Endothelial cell of umbilical vein (primary cell): ENCODE data around the gene THAP11. TPM values are rescaled to one million over a fixed set of nuclear protein-coding genes. Genes with fewer than 3 reads are reported as not detected.

Experiments used
- BruUV-seq: library from RNA; stranded (reverse); fragments of 400-500 nt; replicated peaks from 2 replicates; lab custom pipeline; 2021; lab: Mats Ljungman, UMichigan
- CTCF ChIA-PET: fragments of 300-600, 350-600 bp; sonication (Branson Sonifier 250); formaldehyde crosslinking; loops from one replicate; lab custom pipeline; 2021; ENCODE audit warnings: antibody characterized with exemption, inconsistent platforms; lab: Charles Lee
- POLR2A ChIA-PET: fragments of 300-600, 350-600 bp; sonication (Branson Sonifier 250); formaldehyde crosslinking; loops from one replicate; lab custom pipeline; 2021; ENCODE audit warnings: antibody characterized with exemption, inconsistent platforms; lab: Charles Lee
- DNase-seq: peaks from one replicate; pipeline ENCODE4 v3.0.0-alpha.2; 2011; ENCODE audit warnings: low read depth, low spot score
- FAIRE-seq: peaks from 2 replicates; lab custom pipeline; 2011; peaks lifted over from hg19 to GRCh38; lab: Jason Lieb, UNC
- H2AFZ ChIP-seq: 2 replicates; pipeline ENCODE4 v1.6.0; 2012; ENCODE audit warnings: low read depth, low read length, control low read depth, inconsistent platforms
- H3K27ac ChIP-seq: 2 replicates; pipeline ENCODE4 v1.5.1; 2011; ENCODE audit warnings: low read depth, mild to moderate bottlenecking, control low read depth, low read length, moderate library complexity; ENCODE audit not compliant: insufficient read depth
- H3K27me3 ChIP-seq, 2 experiments: 2 replicates each; pipeline versions ENCODE4 v1.6.0 to v1.6.1; 2011; ENCODE audit warnings: low read length in 2 of 2, mixed read lengths in 1 of 2; ENCODE audit not compliant: control insufficient read depth in 2 of 2, insufficient read depth in 2 of 2
- H3K36me3 ChIP-seq, 2 experiments: 2 replicates in 1 of 2; 3 replicates in 1 of 2; pipeline ENCODE4 v1.5.1; 2011; ENCODE audit warnings: low read length in 2 of 2, mild to moderate bottlenecking in 1 of 2, moderate library complexity in 1 of 2; ENCODE audit not compliant: control insufficient read depth in 2 of 2, insufficient read depth in 2 of 2; ENCODE audit errors: extremely low read depth in 1 of 2
- H3K4me1 ChIP-seq: 3 replicates; pipeline ENCODE4 v1.5.1; 2011; ENCODE audit warnings: mild to moderate bottlenecking, low read length; ENCODE audit not compliant: control insufficient read depth, insufficient read depth; ENCODE audit errors: extremely low read depth
- H3K4me2 ChIP-seq: 2 replicates; pipeline ENCODE4 v1.6.1; 2011; ENCODE audit warnings: low read length, control low read depth, mixed read lengths; ENCODE audit not compliant: insufficient read depth
- H3K4me3 ChIP-seq, 3 experiments: fragments of 200-600 bp in 1 of 3; sonication (generic), shearing (Covaris generic) in 1 of 3; replicated peaks in 1 of 3; 2 replicates each; pipeline ENCODE4 v1.5.1; 2011 to 2016; ENCODE audit warnings: control low read depth in 3 of 3, low read length in 3 of 3, mild to moderate bottlenecking in 2 of 3, inconsistent platforms in 1 of 3, low read depth in 1 of 3, moderate library complexity in 1 of 3; ENCODE audit not compliant: insufficient read depth in 1 of 3
- H3K79me2 ChIP-seq: 2 replicates; pipeline ENCODE4 v1.6.0; 2012; ENCODE audit warnings: low read length, inconsistent platforms; ENCODE audit not compliant: control insufficient read depth, insufficient read depth
- H3K9ac ChIP-seq: replicated peaks from 2 replicates; pipeline ENCODE3; 2011; ENCODE audit warnings: low read length, control low read depth; ENCODE audit not compliant: insufficient read depth; ENCODE audit errors: extremely low read depth
- H3K9me1 ChIP-seq: replicated peaks from 3 replicates; pipeline ENCODE4 v1.6.0; 2011; ENCODE audit warnings: mild to moderate bottlenecking, low read length; ENCODE audit not compliant: control insufficient read depth, insufficient read depth; ENCODE audit errors: extremely low read depth
- H3K9me3 ChIP-seq: replicated peaks from 2 replicates; pipeline ENCODE4 v1.5.1; 2012; ENCODE audit warnings: low read length, inconsistent platforms; ENCODE audit not compliant: control insufficient read depth, insufficient read depth
- H4K20me1 ChIP-seq: replicated peaks from 2 replicates; pipeline ENCODE3; 2011; ENCODE audit warnings: mild to moderate bottlenecking, low read length; ENCODE audit not compliant: control insufficient read depth, insufficient read depth; ENCODE audit errors: extremely low read depth
- CTCF ChIP-seq, 2 donors: IDR thresholded peaks; 1 replicate in 1 of 2; 2 replicates in 1 of 2; pipeline ENCODE4 v1.5.1; 2011; ENCODE audit warnings: low read length in 2 of 2, mild to moderate bottlenecking in 2 of 2, moderate library complexity in 2 of 2, control low read depth in 1 of 2, inconsistent platforms in 1 of 2, low read depth in 1 of 2; ENCODE audit not compliant: insufficient read depth in 1 of 2; ENCODE audit errors: extremely low read depth in 1 of 2
- FOS ChIP-seq: IDR thresholded peaks from 2 replicates; pipeline ENCODE4 v1.6.1; 2011; ENCODE audit warnings: mild to moderate bottlenecking, low read length, moderate library complexity, borderline replicate concordance; ENCODE audit not compliant: insufficient read depth
- GATA2 ChIP-seq: IDR thresholded peaks from 2 replicates; pipeline ENCODE4 v1.7.0; 2011; ENCODE audit warnings: low read depth, mild to moderate bottlenecking, moderate library complexity, mixed read lengths, low read length; ENCODE audit not compliant: insufficient read length, insufficient read depth
- POLR2AphosphoS5 ChIP-seq: IDR thresholded peaks from 2 replicates; pipeline ENCODE4 v1.6.1; 2012; ENCODE audit warnings: low read depth, mild to moderate bottlenecking, control low read depth, low read length, moderate library complexity; ENCODE audit not compliant: insufficient read depth
- dilution Hi-C: fragments of 300-500 bp; cut with MboI; formaldehyde crosslinking; loops from one replicate; pipeline ENCODE4 v1.15.0; 2019; ENCODE audit warnings: low sequenced_read_pairs; ENCODE audit not compliant: extremely low pct_ligation_motif_present
- intact Hi-C: fragments of 100-400 bp; cut with micrococcal nuclease; formaldehyde crosslinking; loops from one replicate; pipeline ENCODE4 v1.10.0; 2022
- polyA plus RNA-seq, 4 experiments: library from polyadenylated mRNA; depleted of rRNA in 3 of 4; stranded (reverse) in 3 of 4; unstranded in 1 of 4; fragments of >200 nt; gene quantifications; 2 replicates each; pipeline versions ENCODE4 v1.2.1 to v1.2.3, GENCODE V29; 2011 to 2012; ENCODE audit warnings: missing spikeins in 1 of 4
- total RNA-seq: library from RNA; stranded (reverse); gene quantifications from 2 replicates; pipeline ENCODE4 v1.2.3, GENCODE V29; 2021

Gene THAP11
- total and polyA plus RNA-seq, 2 donors (not counting 3 experiments of a cell fraction or from before 2014, with no cell fraction given) = 24.0 to 25.9 TPM

GRCh38 chr16:67888331-67888730, 46.2 kb downstream of the THAP11 start:
- H3K27ac ChIP-seq = no peak overlapping the region
- no peaks in the 10 kb centered on the region for H4K20me1 ChIP-seq
- no peak overlapping the region for H3K4me2 ChIP-seq
- dilution Hi-C loops (no loop called here), intact Hi-C loops (no loop called here)
- DNase-seq (no peak), FAIRE-seq (no peak)
- no TSS peak for BruUV-seq
- H3K27me3 ChIP-seq = no peaks in the 10 kb centered on the region
- H3K4me3 ChIP-seq = no peak overlapping the region
- H3K9me3 ChIP-seq = no peaks in the 10 kb centered on the region
- peaks cover 0 to 26% of the 10 kb centered on the region in 2 experiments for H3K36me3 ChIP-seq
- H3K9me1 ChIP-seq = no peaks in the 10 kb centered on the region
- TF ChIP-seq FOS = no peak
- no peak for TF ChIP-seq CTCF (IDR thresholded peaks at IDR 0.05; ENCODE audit: extremely low read depth in 1 of 2, insufficient read depth in 1 of 2, low read depth in 1 of 2, low read length in 2 of 2)
- TF ChIP-seq GATA2 = no peak
- H2AFZ ChIP-seq = no peak overlapping the region
- peaks cover under 1% of the 10 kb centered on the region for H3K79me2 ChIP-seq
- CTCF ChIA-PET = interaction anchor here (0.9 to 1.7 kb wide), 2 partner anchors 38 to 153 kb away, joined by 3 to 5 read pairs; no protein-coding TSS in a partner anchor
- POLR2A ChIA-PET = no interaction called here
- H3K9ac ChIP-seq = no peak overlapping the region
- H3K4me1 ChIP-seq = peaks cover 3% of the 10 kb centered on the region

GRCh38 chr16:67892375-67892774, 50.3 kb downstream of the THAP11 start:
- H3K36me3 ChIP-seq = no peaks in the 10 kb centered on the region
- intact Hi-C loops (loop anchor here (2.0 kb wide), 2 partner anchors 46 to 344 kb away; partner anchors contain the start of genes CENPT, ESRP2 and NUTF2), dilution Hi-C loops (no loop called here)
- H3K27me3 ChIP-seq = no peaks in the 10 kb centered on the region
- peaks cover 21% of the 10 kb centered on the region for H3K4me1 ChIP-seq
- TSS peak; percentile 55 for BruUV-seq
- H3K9me1 ChIP-seq = no peaks in the 10 kb centered on the region
- peak overlapping the region; percentile 53 for H3K9ac ChIP-seq
- peak overlapping the region in 1 of 3 experiments; percentile 44 for H3K4me3 ChIP-seq
- H3K9me3 ChIP-seq = no peaks in the 10 kb centered on the region
- peak overlapping the region; percentile 66 for H2AFZ ChIP-seq
- H3K4me2 ChIP-seq = peak overlapping the region; percentile 92
- ChIA-PET CTCF (interaction anchor here (0.9 to 2.6 kb wide), 8 partner anchors 9 to 371 kb away, joined by 3 to 17 read pairs (median 4); partner anchors contain the start of gene NRN1L), POLR2A (no interaction called here)
- TF ChIP-seq POLR2AphosphoS5 = no peak
- no peak overlapping the region for H3K27ac ChIP-seq
- DNase-seq (no peak), FAIRE-seq (no peak)
- no peaks in the 10 kb centered on the region for H4K20me1 ChIP-seq
- H3K79me2 ChIP-seq = peaks cover 19% of the 10 kb centered on the region
